ENCODE results near the gene QKI. TPM values are rescaled to one million over a fixed set of nuclear protein-coding genes. Genes with fewer than 3 reads are reported as not detected.

Gene QKI
- total and polyA plus RNA-seq, 2 of the 8 experiments (the other 6 are each of a cell fraction or from before 2014, with no cell fraction given) = 181 to 183 TPM

DNA sequence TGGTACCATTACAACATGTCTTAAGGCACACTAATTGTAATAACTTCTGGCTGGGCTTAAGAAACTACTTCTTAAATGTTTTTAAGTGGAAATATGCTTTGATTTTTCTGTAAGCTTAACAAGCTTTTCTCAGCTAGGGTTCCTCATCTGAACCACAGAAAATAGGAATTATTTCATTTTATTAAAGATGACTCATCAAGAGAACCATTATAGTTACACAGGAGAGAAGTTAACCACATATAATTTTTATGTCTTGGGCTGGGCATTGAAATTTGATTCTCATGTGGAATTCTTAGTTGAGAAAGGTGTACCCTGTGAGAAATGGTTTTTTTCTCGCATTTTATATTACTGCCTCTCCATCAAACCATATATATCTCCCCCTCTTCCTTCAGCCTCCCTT is 75.1 kb downstream of the QKI start:
- peaks cover 0 to 3% (median 0%) of the 10 kb centered on the region in 4 experiments; a peak in 1 of 7 replicates for H3K4me1 ChIP-seq (replicated peaks in 1 of 4; ENCODE audit: control insufficient read depth in 3 of 4, insufficient read depth in 4 of 4, low read length in 3 of 4)
- no peak overlapping the region for H2BK15ac ChIP-seq (ENCODE audit: low read length)
- DNase-seq (ENCODE audit: low read depth in 1 of 2, low spot score in 2 of 2) (no peak), FAIRE-seq (no peak)
- H3K79me2 ChIP-seq (ENCODE audit: control insufficient read depth in 1 of 2, insufficient read depth in 2 of 2, low read length in 2 of 2) = peaks cover 8 to 100% of the 10 kb centered on the region in 2 experiments; a peak in 3 of 4 replicates
- no peaks in the 10 kb centered on the region; the same call in 1 of the 2 replicates for H3K79me1 ChIP-seq (ENCODE audit: low read depth, low read length)
- H3K9me3 ChIP-seq (ENCODE audit: insufficient read depth in 2 of 2, low read depth in 1 of 2, low read length in 1 of 2) = no peaks in the 10 kb centered on the region
- no peak overlapping the region for H3K4ac ChIP-seq (replicated peaks; ENCODE audit: insufficient read length, low read depth, low read length)
- H3K27me3 ChIP-seq (replicated peaks in 1 of 4; ENCODE audit: control insufficient read depth in 3 of 4, extremely low read depth in 1 of 4, insufficient read depth in 3 of 4, low read length in 3 of 4) = no peaks in the 10 kb centered on the region
- H2BK5ac ChIP-seq (ENCODE audit: low read depth, low read length) = no peak overlapping the region
- H3K14ac ChIP-seq (ENCODE audit: insufficient read length) = no peak overlapping the region
- CTCF ChIA-PET (ENCODE audit: partially characterized antibody) = no interaction called here
- H3K56ac ChIP-seq (replicated peaks; ENCODE audit: insufficient read length, low read depth, low read length) = no peak overlapping the region
- peaks cover 5 to 8% of the 10 kb centered on the region in 2 experiments for H4K20me1 ChIP-seq (replicated peaks in 1 of 2; ENCODE audit: control insufficient read depth in 1 of 2, insufficient read depth in 2 of 2, low read length in 2 of 2)
- H3K23me2 ChIP-seq (ENCODE audit: low read depth, low read length) = no peaks in the 10 kb centered on the region
- POLR2A ChIA-PET (ENCODE audit: partially characterized antibody) = no interaction called here
- no peak overlapping the region for H4K91ac ChIP-seq (replicated peaks; ENCODE audit: insufficient read length, low read length)
- H2BK20ac ChIP-seq (ENCODE audit: low read length) = no peak overlapping the region
- H4K5ac ChIP-seq (ENCODE audit: insufficient read length, low read depth, low read length) = no peak overlapping the region
- H4K8ac ChIP-seq (ENCODE audit: extremely low read depth, insufficient read depth, low read length) = no peak overlapping the region
- no peak overlapping the region for H3K4me3 ChIP-seq (ENCODE audit: extremely low read depth in 1 of 4, insufficient read depth in 2 of 4, low read depth in 3 of 4, low read length in 4 of 4)
- no peak overlapping the region for H3K18ac ChIP-seq (ENCODE audit: extremely low read depth, low read length)
- H2AK5ac ChIP-seq (ENCODE audit: low read depth, low read length) = no peak overlapping the region
- H2BK120ac ChIP-seq (replicated peaks; ENCODE audit: low read depth, low read length) = no peak overlapping the region
- no peaks in the 10 kb centered on the region for H3K36me3 ChIP-seq (ENCODE audit: control insufficient read depth in 2 of 4, insufficient read depth in 4 of 4, low read length in 3 of 4)
- no peak overlapping the region for H3K9ac ChIP-seq (replicated peaks in 1 of 4; ENCODE audit: extremely low read depth in 1 of 4, low read depth in 3 of 4, low read length in 3 of 4)
- H2AFZ ChIP-seq (ENCODE audit: low read length) = no peak overlapping the region
- TF ChIP-seq HDAC2 (IDR thresholded peaks at IDR 0.05; ENCODE audit: borderline replicate concordance in 1 of 2, low read depth in 2 of 2, low read length in 2 of 2) (no peak), SP1 (IDR thresholded peaks at IDR 0.05; ENCODE audit: low read depth, low read length) (no peak), JUND (IDR thresholded peaks at IDR 0.05; ENCODE audit: low read length) (no peak), SAP30 (IDR thresholded peaks at IDR 0.05; ENCODE audit: insufficient read depth, insufficient replicate concordance, low read length) (no peak), RBBP5 (IDR thresholded peaks at IDR 0.05; ENCODE audit: borderline replicate concordance, low read depth, low read length) (no peak), JUN (IDR thresholded peaks at IDR 0.05; ENCODE audit: low read depth, low read length) (no peak), RFX5 (IDR thresholded peaks at IDR 0.05; ENCODE audit: borderline replicate concordance, low read depth, low read length) (no peak), SIN3A (conservative IDR thresholded peaks at IDR 0.05 in 1 of 2, IDR thresholded peaks at IDR 0.05 in 1 of 2; ENCODE audit: low read depth in 1 of 2, low read length in 2 of 2) (no peak), CHD1 (IDR thresholded peaks at IDR 0.05; ENCODE audit: low read depth, low read length) (no peak)
- H3K23ac ChIP-seq (ENCODE audit: insufficient read length) = no peak overlapping the region
- 85% methylated on average over 1 of the region's 1 CpG; no CpG with 5 or more reads in 1 of the 2 experiments for WGBS, 2 experiments (ENCODE audit: extremely low coverage in 1 of 2, insufficient coverage in 1 of 2, insufficient read length in 1 of 2, insufficient replicate concordance in 2 of 2, low coverage in 1 of 2, low lambda C conversion rate in 2 of 2, missing lambda C conversion rate in 1 of 2)
- H2BK12ac ChIP-seq (ENCODE audit: low read depth, low read length) = no peak overlapping the region
- no peak overlapping the region for H3K4me2 ChIP-seq (ENCODE audit: insufficient read depth in 1 of 2, low read depth in 2 of 2, low read length in 2 of 2)
- no peak overlapping the region for H3K27ac ChIP-seq (ENCODE audit: low read depth, low read length)
